Stimulated activated CD8-positive, alpha-beta memory T cell treated with anti-CD3 and anti-CD28 coated beads, Interleukin-2, amount 100 ng/mL, for 48 hours (primary cell): ENCODE data around the gene MGA.
"Not testable (repeated sequence)": the region's sequence is repeated elsewhere in the genome, so short reads cannot be mapped to it uniquely, and the experiment has no call there.

Source experiments
- DNase-seq, 2 donors: peaks; one replicate each; pipeline ENCODE4 v3.0.0-alpha.2; 2020; ENCODE audit warnings: low read depth in 2 of 2

The MGA gene

GRCh38 chr15:41714291-41714690, 54.1 kb downstream of the MGA start:
- DNase-seq, result no peak

GRCh38 chr15:41716864-41717263, 56.7 kb downstream of the MGA start:
- DNase-seq, result no peak

- no peak for DNase-seq
Measured at GRCh38 chr15:41727143-41727542, 66.9 kb downstream of the MGA start.

- not testable (repeated sequence) for DNase-seq
Measured at GRCh38 chr15:41728061-41728460, 67.9 kb downstream of the MGA start.

GRCh38 chr15:41730543-41730942, 70.3 kb downstream of the MGA start:
- no peak for DNase-seq

- no peak for DNase-seq
Measured at GRCh38 chr15:41732483-41732882, 72.3 kb downstream of the MGA start.

- DNase-seq, result no peak
Measured at GRCh38 chr15:41734079-41734478, 73.9 kb downstream of the MGA start.

- DNase-seq, result no peak
Measured at GRCh38 chr15:41735046-41735445, 74.8 kb downstream of the MGA start.

GRCh38 chr15:41735492-41735891, 75.3 kb downstream of the MGA start:
- not testable (repeated sequence) for DNase-seq

GRCh38 chr15:41746802-41747201, 86.6 kb downstream of the MGA start:
- DNase-seq, result no peak

- DNase-seq, result no peak
Measured at GRCh38 chr15:41756198-41756597, 96.0 kb downstream of the MGA start.

- DNase-seq, result no peak
Measured at GRCh38 chr15:41772720-41773331, 112.6 kb downstream of the MGA start.

GRCh38 chr15:41773332-41773728, 113.1 kb downstream of the MGA start:
- DNase-seq, result no peak

GRCh38 chr15:41773729-41774061, 113.5 kb downstream of the MGA start:
- no peak for DNase-seq

- peak; percentile 95 for DNase-seq
Measured at GRCh38 chr15:41774062-41774881, 114.1 kb downstream of the MGA start, which contains the start of gene MAPKBP1. Gene MAPKBP1 (plus strand): TSS chr15:41774484. CDS start chr15:41775276, 792 bp downstream.

- no peak for DNase-seq
Measured at GRCh38 chr15:41774882-41775417, 114.7 kb downstream of the MGA start.

- no peak for DNase-seq
Measured at GRCh38 chr15:41775651-41776050, 115.4 kb downstream of the MGA start.

GRCh38 chr15:41777421-41777973, 117.3 kb downstream of the MGA start:
- DNase-seq, result no peak

GRCh38 chr15:41778521-41778920, 118.3 kb downstream of the MGA start:
- no peak for DNase-seq

- DNase-seq, result no peak
Measured at GRCh38 chr15:41779662-41780157, 119.5 kb downstream of the MGA start.

GRCh38 chr15:41780266-41780665, 120.1 kb downstream of the MGA start:
- DNase-seq, result no peak

- DNase-seq, result no peak
Measured at GRCh38 chr15:41780727-41781126, 120.5 kb downstream of the MGA start.
